ENCODE measurements around the gene MIS18A.

The MIS18A gene

GRCh38 chr21:32306021-32306780 is 27.4 kb upstream of the MIS18A start:
- Histone ChIP-seq H3K27ac (ENCODE audit: low read depth in 2 of 2, low read length in 2 of 2) (no peak overlapping the region), H3K4me3 (ENCODE audit: low read length in 2 of 2) (no peak overlapping the region), H3K4me1 (ENCODE audit: control insufficient read depth in 2 of 2, insufficient read depth in 2 of 2, low read length in 2 of 2) (no peaks in the 10 kb centered on the region), H3K9me3 (ENCODE audit: control insufficient read depth in 2 of 2, low read length in 2 of 2) (no peaks in the 10 kb centered on the region), H3K9ac (ENCODE audit: low read depth in 1 of 2, low read length in 2 of 2) (no peak overlapping the region), H3K27me3 (ENCODE audit: control insufficient read depth in 2 of 2, insufficient read depth in 2 of 2, low read length in 2 of 2) (no peaks in the 10 kb centered on the region), H3K36me3 (ENCODE audit: control insufficient read depth in 2 of 2, insufficient read depth in 2 of 2, low read length in 2 of 2) (peaks cover 2 to 6% of the 10 kb centered on the region in 2 donors)

- Histone ChIP-seq H3K4me1 (ENCODE audit: control insufficient read depth in 2 of 2, insufficient read depth in 2 of 2, low read length in 2 of 2) (no peaks in the 10 kb centered on the region), H3K9ac (ENCODE audit: low read depth in 1 of 2, low read length in 2 of 2) (no peak overlapping the region), H3K4me3 (ENCODE audit: low read length in 2 of 2) (no peak overlapping the region), H3K27ac (ENCODE audit: low read depth in 2 of 2, low read length in 2 of 2) (no peak overlapping the region), H3K27me3 (ENCODE audit: control insufficient read depth in 2 of 2, insufficient read depth in 2 of 2, low read length in 2 of 2) (no peaks in the 10 kb centered on the region), H3K36me3 (ENCODE audit: control insufficient read depth in 2 of 2, insufficient read depth in 2 of 2, low read length in 2 of 2) (peaks cover 2 to 6% of the 10 kb centered on the region in 2 donors), H3K9me3 (ENCODE audit: control insufficient read depth in 2 of 2, low read length in 2 of 2) (no peaks in the 10 kb centered on the region)
Observed at GRCh38 chr21:32304998-32305397, 26.1 kb upstream of the MIS18A start.

GRCh38 chr21:32303385-32303784 is 24.5 kb upstream of the MIS18A start:
- Histone ChIP-seq H3K9me3 (ENCODE audit: control insufficient read depth in 2 of 2, low read length in 2 of 2) (no peaks in the 10 kb centered on the region), H3K4me1 (ENCODE audit: control insufficient read depth in 2 of 2, insufficient read depth in 2 of 2, low read length in 2 of 2) (no peaks in the 10 kb centered on the region), H3K9ac (ENCODE audit: low read depth in 1 of 2, low read length in 2 of 2) (no peak overlapping the region), H3K27ac (ENCODE audit: low read depth in 2 of 2, low read length in 2 of 2) (no peak overlapping the region), H3K4me3 (ENCODE audit: low read length in 2 of 2) (no peak overlapping the region), H3K27me3 (ENCODE audit: control insufficient read depth in 2 of 2, insufficient read depth in 2 of 2, low read length in 2 of 2) (no peaks in the 10 kb centered on the region), H3K36me3 (ENCODE audit: control insufficient read depth in 2 of 2, insufficient read depth in 2 of 2, low read length in 2 of 2) (peaks cover 0 to 6% of the 10 kb centered on the region in 2 donors)

GRCh38 chr21:32302560-32302959 is 23.7 kb upstream of the MIS18A start:
- no peak overlapping the region for H3K27ac ChIP-seq (ENCODE audit: low read depth in 2 of 2, low read length in 2 of 2)
- no peak overlapping the region for H3K4me3 ChIP-seq (ENCODE audit: low read length in 2 of 2)

GRCh38 chr21:32301596-32301995 is 22.7 kb upstream of the MIS18A start:
- H3K9ac ChIP-seq (ENCODE audit: low read depth in 1 of 2, low read length in 2 of 2), result no peak overlapping the region
- no peak overlapping the region for H3K4me3 ChIP-seq (ENCODE audit: low read length in 2 of 2)
- no peaks in the 10 kb centered on the region for H3K27me3 ChIP-seq (ENCODE audit: control insufficient read depth in 2 of 2, insufficient read depth in 2 of 2, low read length in 2 of 2)
- no peak overlapping the region for H3K27ac ChIP-seq (ENCODE audit: low read depth in 2 of 2, low read length in 2 of 2)
- H3K36me3 ChIP-seq (ENCODE audit: control insufficient read depth in 2 of 2, insufficient read depth in 2 of 2, low read length in 2 of 2), result peaks cover 0 to 3% of the 10 kb centered on the region in 2 donors
- no peaks in the 10 kb centered on the region for H3K4me1 ChIP-seq (ENCODE audit: control insufficient read depth in 2 of 2, insufficient read depth in 2 of 2, low read length in 2 of 2)
- no peaks in the 10 kb centered on the region for H3K9me3 ChIP-seq (ENCODE audit: control insufficient read depth in 2 of 2, low read length in 2 of 2)

More at GRCh38 chr21:32302560-32302959, 23.7 kb upstream of the MIS18A start:
- Histone ChIP-seq H3K27me3 (ENCODE audit: control insufficient read depth in 2 of 2, insufficient read depth in 2 of 2, low read length in 2 of 2) (no peaks in the 10 kb centered on the region), H3K9me3 (ENCODE audit: control insufficient read depth in 2 of 2, low read length in 2 of 2) (no peaks in the 10 kb centered on the region), H3K9ac (ENCODE audit: low read depth in 1 of 2, low read length in 2 of 2) (no peak overlapping the region), H3K4me1 (ENCODE audit: control insufficient read depth in 2 of 2, insufficient read depth in 2 of 2, low read length in 2 of 2) (no peaks in the 10 kb centered on the region), H3K36me3 (ENCODE audit: control insufficient read depth in 2 of 2, insufficient read depth in 2 of 2, low read length in 2 of 2) (peaks cover 0 to 6% of the 10 kb centered on the region in 2 donors)

GRCh38 chr21:32300117-32300681 is 21.4 kb upstream of the MIS18A start:
- H3K9ac ChIP-seq (ENCODE audit: low read depth in 1 of 2, low read length in 2 of 2), result no peak overlapping the region
- H3K9me3 ChIP-seq (ENCODE audit: control insufficient read depth in 2 of 2, low read length in 2 of 2), result no peaks in the 10 kb centered on the region

GRCh38 chr21:32299695-32300094 is 20.8 kb upstream of the MIS18A start:
- Histone ChIP-seq H3K4me3 (ENCODE audit: low read length in 2 of 2) (no peak overlapping the region), H3K36me3 (ENCODE audit: control insufficient read depth in 2 of 2, insufficient read depth in 2 of 2, low read length in 2 of 2) (no peaks in the 10 kb centered on the region), H3K9me3 (ENCODE audit: control insufficient read depth in 2 of 2, low read length in 2 of 2) (no peaks in the 10 kb centered on the region), H3K27me3 (ENCODE audit: control insufficient read depth in 2 of 2, insufficient read depth in 2 of 2, low read length in 2 of 2) (no peaks in the 10 kb centered on the region), H3K9ac (ENCODE audit: low read depth in 1 of 2, low read length in 2 of 2) (no peak overlapping the region), H3K4me1 (ENCODE audit: control insufficient read depth in 2 of 2, insufficient read depth in 2 of 2, low read length in 2 of 2) (no peaks in the 10 kb centered on the region), H3K27ac (ENCODE audit: low read depth in 2 of 2, low read length in 2 of 2) (no peak overlapping the region)

More at GRCh38 chr21:32300117-32300681, 21.4 kb upstream of the MIS18A start:
- Histone ChIP-seq H3K27me3 (ENCODE audit: control insufficient read depth in 2 of 2, insufficient read depth in 2 of 2, low read length in 2 of 2) (no peaks in the 10 kb centered on the region), H3K4me3 (ENCODE audit: low read length in 2 of 2) (no peak overlapping the region), H3K27ac (ENCODE audit: low read depth in 2 of 2, low read length in 2 of 2) (no peak overlapping the region), H3K36me3 (ENCODE audit: control insufficient read depth in 2 of 2, insufficient read depth in 2 of 2, low read length in 2 of 2) (no peaks in the 10 kb centered on the region), H3K4me1 (ENCODE audit: control insufficient read depth in 2 of 2, insufficient read depth in 2 of 2, low read length in 2 of 2) (no peaks in the 10 kb centered on the region)

- peak within 1 kb of the TSS in 1 of 2 donors; percentile 16 for H3K27ac ChIP-seq (ENCODE audit: low read depth in 2 of 2, low read length in 2 of 2)
- no peaks in the 10 kb centered on the region for H3K4me1 ChIP-seq (ENCODE audit: control insufficient read depth in 2 of 2, insufficient read depth in 2 of 2, low read length in 2 of 2)
Observed at GRCh38 chr21:32298658-32299081, 19.8 kb upstream of the MIS18A start, which contains the start of gene MRAP. MRAP (plus strand) TSS chr21:32298855; CDS start chr21:32298972, 117 bp downstream.

GRCh38 chr21:32298148-32298559 is 19.3 kb upstream of the MIS18A start:
- no peaks in the 10 kb centered on the region for H3K27me3 ChIP-seq (ENCODE audit: control insufficient read depth in 2 of 2, insufficient read depth in 2 of 2, low read length in 2 of 2)
- H3K4me1 ChIP-seq (ENCODE audit: control insufficient read depth in 2 of 2, insufficient read depth in 2 of 2, low read length in 2 of 2), result no peaks in the 10 kb centered on the region
- no peaks in the 10 kb centered on the region for H3K9me3 ChIP-seq (ENCODE audit: control insufficient read depth in 2 of 2, low read length in 2 of 2)
- H3K27ac ChIP-seq (ENCODE audit: low read depth in 2 of 2, low read length in 2 of 2), result no peak overlapping the region
- no peak overlapping the region for H3K9ac ChIP-seq (ENCODE audit: low read depth in 1 of 2, low read length in 2 of 2)
- H3K4me3 ChIP-seq (ENCODE audit: low read length in 2 of 2), result no peak overlapping the region
- no peaks in the 10 kb centered on the region for H3K36me3 ChIP-seq (ENCODE audit: control insufficient read depth in 2 of 2, insufficient read depth in 2 of 2, low read length in 2 of 2)

More at GRCh38 chr21:32298658-32299081, 19.8 kb upstream of the MIS18A start, which contains the start of gene MRAP:
- no peaks in the 10 kb centered on the region for H3K27me3 ChIP-seq (ENCODE audit: control insufficient read depth in 2 of 2, insufficient read depth in 2 of 2, low read length in 2 of 2)
- H3K4me3 ChIP-seq (ENCODE audit: low read length in 2 of 2), result no peak within 1 kb of the TSS
- H3K9me3 ChIP-seq (ENCODE audit: control insufficient read depth in 2 of 2, low read length in 2 of 2), result no peaks in the 10 kb centered on the region
- no peak within 1 kb of the TSS for H3K9ac ChIP-seq (ENCODE audit: low read depth in 1 of 2, low read length in 2 of 2)
- no peaks in the 10 kb centered on the region for H3K36me3 ChIP-seq (ENCODE audit: control insufficient read depth in 2 of 2, insufficient read depth in 2 of 2, low read length in 2 of 2)

GRCh38 chr21:32297449-32297848 is 18.6 kb upstream of the MIS18A start:
- no peaks in the 10 kb centered on the region for H3K36me3 ChIP-seq (ENCODE audit: control insufficient read depth in 2 of 2, insufficient read depth in 2 of 2, low read length in 2 of 2)
- no peaks in the 10 kb centered on the region for H3K9me3 ChIP-seq (ENCODE audit: control insufficient read depth in 2 of 2, low read length in 2 of 2)
- no peak overlapping the region for H3K4me3 ChIP-seq (ENCODE audit: low read length in 2 of 2)
- H3K4me1 ChIP-seq (ENCODE audit: control insufficient read depth in 2 of 2, insufficient read depth in 2 of 2, low read length in 2 of 2), result no peaks in the 10 kb centered on the region
- H3K9ac ChIP-seq (ENCODE audit: low read depth in 1 of 2, low read length in 2 of 2), result no peak overlapping the region
- H3K27ac ChIP-seq (ENCODE audit: low read depth in 2 of 2, low read length in 2 of 2), result no peak overlapping the region
- H3K27me3 ChIP-seq (ENCODE audit: control insufficient read depth in 2 of 2, insufficient read depth in 2 of 2, low read length in 2 of 2), result no peaks in the 10 kb centered on the region
